DOHH2 (cell line): ENCODE measurements around the gene SLC8A1.

ENCODE experiments used
- CTCF ChIP-seq: fragments of 200-600 bp; sonication (generic); IDR thresholded peaks from one replicate; pipeline ENCODE4 v1.5.1; 2014; ENCODE audit warnings: antibody characterized with exemption, mild to moderate bottlenecking, low read depth, low read length; ENCODE audit not compliant: poor library complexity, severe bottlenecking
- EZH2phosphoT487 ChIP-seq: fragments of 200-600 bp; sonication (generic); IDR thresholded peaks from 2 replicates; pipeline ENCODE4 v1.6.1; 2017; ENCODE audit warnings: borderline replicate concordance, mild to moderate bottlenecking, antibody characterized with exemption, low read length, moderate library complexity, mixed read lengths

DNA sequence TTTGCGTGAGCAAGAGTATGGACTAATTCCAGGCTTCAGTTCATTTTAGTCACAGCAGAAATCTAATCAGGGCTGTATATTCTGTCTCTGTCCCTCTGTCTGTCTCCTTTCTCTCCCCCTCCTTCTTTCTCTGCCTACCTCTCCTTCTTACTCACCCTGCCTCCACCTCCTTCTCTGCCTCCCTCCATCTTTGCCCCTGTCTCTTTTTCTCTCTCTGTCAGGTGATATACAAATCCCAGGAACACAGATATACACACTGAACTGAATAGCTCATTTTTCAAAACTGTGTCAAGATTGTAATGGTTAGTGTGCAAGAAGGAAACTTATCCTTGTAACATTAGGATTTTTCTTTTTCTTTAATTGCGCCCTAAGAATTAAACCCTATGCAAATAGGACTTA lies 32.5 kb downstream of the SLC8A1 start:
- TF ChIP-seq CTCF (no peak), EZH2phosphoT487 (no peak)
